ENCODE measurements around the gene SNX1. TPM values are rescaled to one million over a fixed set of nuclear protein-coding genes. Genes with fewer than 3 reads are reported as not detected.
"Not testable (repeated sequence)": the region's sequence is repeated elsewhere in the genome, so short reads cannot be mapped to it uniquely, and the experiment has no call there.

SNX1 gene
- total RNA-seq, 1 experiment from 2014 or later: 36.7 TPM

GRCh38 chr15:64112904-64113303 lies 17.1 kb downstream of the SNX1 start:
- no peak for DNase-seq (ENCODE audit: low spot score)

DNA sequence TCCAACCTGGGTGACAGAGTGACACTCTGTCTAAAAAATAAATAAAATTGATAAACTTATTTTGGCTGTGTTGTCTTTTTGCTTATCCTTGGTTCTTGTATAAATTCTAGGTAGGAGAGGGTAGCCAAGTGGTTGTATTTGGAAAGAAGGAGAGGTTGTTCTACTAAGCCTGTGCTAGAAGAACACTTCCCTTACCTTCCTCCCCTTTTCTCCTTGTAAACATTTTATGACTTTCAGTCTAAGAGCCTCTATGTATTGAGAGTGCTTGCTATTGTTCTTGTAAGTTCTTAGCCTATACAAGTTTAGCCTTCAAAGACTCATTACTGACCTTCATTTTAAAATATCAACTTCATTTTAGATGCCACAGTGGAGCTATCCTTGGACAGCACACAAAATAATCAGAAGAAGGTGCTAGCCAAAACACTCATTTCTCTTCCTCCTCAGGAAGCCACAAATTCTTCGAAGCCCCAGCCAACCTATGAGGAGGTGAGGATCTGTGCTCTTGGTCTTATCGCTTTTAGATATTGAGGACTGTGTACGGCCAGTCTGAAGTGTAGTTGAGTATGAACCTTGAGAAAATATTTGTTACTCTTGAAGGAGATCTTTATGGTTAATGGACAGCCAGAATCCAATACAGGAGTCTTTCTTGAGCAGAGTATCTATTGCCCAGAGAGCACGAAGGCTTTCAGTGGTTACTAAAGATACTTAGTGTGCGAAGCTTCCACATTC lies 22.1 kb downstream of the SNX1 start:
- no peak for DNase-seq (ENCODE audit: low spot score)

DNA sequence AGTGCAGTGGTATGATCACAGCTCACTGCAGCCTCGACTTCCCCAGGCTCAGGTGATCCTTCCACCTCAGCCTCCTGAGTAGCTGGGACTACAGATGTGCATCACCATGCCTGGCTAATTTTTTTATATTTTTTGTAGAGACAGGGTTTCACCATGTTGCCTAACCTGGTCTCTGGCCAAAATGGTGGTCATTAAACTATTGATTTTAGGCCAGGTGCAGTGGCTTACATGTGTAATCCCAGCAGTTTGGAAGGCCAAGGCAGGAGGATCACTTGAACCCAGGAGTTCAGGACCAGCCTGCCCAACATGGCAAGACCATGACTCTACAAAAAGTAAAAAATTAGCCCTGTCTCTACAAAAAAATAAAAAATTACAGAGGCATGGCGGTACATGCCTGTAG lies 24.5 kb downstream of the SNX1 start:
- DNase-seq (ENCODE audit: low spot score): not testable (repeated sequence)

DNA sequence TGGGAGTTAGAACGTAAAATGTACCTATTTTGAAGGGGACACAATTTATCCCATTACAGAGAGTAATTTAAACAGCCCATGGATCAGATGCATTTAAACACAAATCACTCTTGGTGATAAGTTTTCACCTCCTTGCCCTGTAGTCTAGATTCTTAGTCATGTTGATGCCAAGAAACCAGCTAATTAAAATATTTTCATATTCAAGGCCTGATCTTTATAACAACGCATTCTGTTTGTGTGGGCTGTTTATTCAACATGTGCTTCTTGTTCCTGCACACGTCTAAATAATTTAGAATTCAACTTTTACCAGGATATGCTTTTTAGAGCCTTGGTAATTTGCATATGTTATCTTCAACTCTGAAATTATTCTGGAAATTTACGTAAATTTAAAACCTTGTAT lies 25.8 kb downstream of the SNX1 start:
- no peak for DNase-seq (ENCODE audit: low spot score)

GRCh38 chr15:64122444-64122843 lies 26.7 kb downstream of the SNX1 start:
- no peak for DNase-seq (ENCODE audit: low spot score)

DNA sequence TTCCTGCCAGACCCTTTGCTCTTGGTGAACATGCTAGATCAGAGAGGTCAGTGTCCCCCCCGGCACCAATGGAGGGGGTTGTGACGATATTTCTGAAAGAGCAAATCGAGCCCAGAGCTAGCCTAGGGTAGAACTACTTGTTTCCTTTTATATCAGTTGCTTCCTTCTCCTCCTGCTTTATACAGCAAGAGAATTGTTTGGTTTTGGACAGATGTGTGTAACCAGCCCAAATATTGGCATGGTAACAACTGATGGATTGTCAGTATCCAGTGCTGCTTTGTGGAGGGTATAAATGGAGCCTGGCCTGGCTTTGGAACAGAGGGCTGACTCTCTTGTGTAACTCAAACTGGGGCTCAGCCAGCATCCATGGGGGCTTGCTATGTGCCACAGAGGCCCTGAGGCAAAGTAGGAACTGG lies 27.2 kb downstream of the SNX1 start:
- DNase-seq (ENCODE audit: low spot score): no peak

DNA sequence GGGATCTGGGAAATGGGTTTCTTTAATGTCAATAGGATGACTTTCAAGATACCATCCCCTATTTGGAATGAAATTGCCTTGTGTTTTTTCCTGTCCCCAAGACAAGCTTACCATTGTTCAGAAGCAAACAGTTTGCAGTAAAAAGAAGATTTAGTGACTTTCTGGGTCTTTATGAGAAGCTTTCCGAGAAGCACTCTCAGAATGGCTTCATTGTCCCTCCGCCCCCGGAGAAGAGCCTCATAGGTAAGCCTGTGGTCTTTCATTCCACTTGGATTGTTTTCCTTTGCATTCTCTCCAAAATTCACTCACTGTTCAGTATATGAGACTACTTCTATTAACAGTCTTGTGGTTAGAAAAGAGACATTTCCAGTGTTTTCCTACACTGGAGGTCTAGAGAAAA lies 30.2 kb downstream of the SNX1 start:
- DNase-seq (ENCODE audit: low spot score): no peak

GRCh38 chr15:64127521-64128270 lies 31.9 kb downstream of the SNX1 start:
- DNase-seq (ENCODE audit: low spot score): no peak

- no peak for DNase-seq (ENCODE audit: low spot score)
Measured at GRCh38 chr15:64130159-64130558, 34.4 kb downstream of the SNX1 start.

GRCh38 chr15:64131547-64131946 lies 35.8 kb downstream of the SNX1 start:
- no peak for DNase-seq (ENCODE audit: low spot score)

- no peak for DNase-seq (ENCODE audit: low spot score)
Measured at GRCh38 chr15:64132217-64132616, 36.4 kb downstream of the SNX1 start.

DNA sequence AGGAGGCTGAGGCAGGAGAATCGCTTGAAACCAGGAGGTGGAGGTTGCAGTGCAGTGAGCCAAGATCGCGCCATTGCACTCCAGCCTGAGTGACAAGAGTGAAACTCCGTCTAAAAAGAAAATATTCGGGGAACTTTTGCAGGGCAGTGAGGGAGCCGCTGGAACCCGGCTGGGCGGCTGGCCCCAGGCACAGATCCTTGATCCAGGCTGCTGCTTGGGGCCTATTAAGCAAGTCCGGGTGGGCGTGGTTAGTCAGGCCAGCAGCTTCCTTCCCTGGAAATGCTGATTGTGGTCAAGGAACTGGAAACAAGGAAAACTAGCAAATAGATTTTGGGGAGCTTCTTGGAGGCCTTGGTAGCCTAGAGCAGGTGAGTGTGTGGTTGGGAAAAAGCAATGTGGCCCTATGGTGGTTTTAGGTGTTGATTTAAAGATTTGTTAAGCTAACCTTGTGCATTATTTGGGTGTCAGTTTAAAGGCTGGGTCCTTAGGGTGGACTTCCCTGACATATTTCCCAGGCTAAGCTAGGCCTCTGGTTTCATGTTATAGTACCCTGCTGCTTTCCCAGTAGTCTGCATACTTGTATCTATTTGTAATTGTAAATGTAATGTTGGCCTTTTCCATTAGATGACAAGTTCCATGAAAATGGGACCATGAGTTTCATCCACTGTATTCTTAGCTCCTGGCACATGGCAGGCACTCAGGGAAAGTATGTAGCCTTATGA lies 38.0 kb downstream of the SNX1 start:
- no peak for DNase-seq (ENCODE audit: low spot score)

- peak; percentile 35 for DNase-seq (ENCODE audit: low spot score)
Measured at GRCh38 chr15:64134345-64134829, 38.6 kb downstream of the SNX1 start.

- DNase-seq (ENCODE audit: low spot score): no peak
Measured at GRCh38 chr15:64136347-64136746, 40.6 kb downstream of the SNX1 start.

DNA sequence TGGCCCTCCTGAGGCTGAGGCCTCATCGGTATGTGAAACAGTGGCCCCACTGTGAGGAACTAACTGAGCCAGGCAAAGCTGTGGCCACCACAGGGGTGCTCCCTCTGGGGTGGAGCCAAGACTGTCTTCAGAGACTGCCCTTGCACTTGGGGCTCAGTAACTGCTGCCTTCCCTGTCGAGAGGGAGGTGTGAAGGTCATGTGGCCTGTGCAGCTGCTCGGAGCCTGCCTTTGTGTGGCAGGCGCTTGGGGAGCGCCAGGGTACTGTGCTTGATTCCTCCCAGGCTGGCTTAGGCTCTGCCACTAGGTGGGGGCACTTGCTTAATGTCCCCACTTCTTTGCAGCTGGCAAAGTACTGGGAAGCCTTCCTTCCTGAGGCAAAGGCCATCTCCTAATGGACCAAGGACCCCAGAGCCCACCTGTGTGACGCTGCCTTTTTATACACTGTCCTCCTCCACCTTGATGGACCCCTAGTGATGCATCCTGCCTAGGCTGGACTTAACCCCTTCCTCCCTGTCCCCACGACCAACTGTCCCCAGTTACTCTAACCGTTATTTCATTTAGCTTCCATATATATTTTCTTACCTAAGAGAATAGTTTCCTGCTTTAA lies 41.5 kb downstream of the SNX1 start:
- no peak for DNase-seq (ENCODE audit: low spot score)

DNA sequence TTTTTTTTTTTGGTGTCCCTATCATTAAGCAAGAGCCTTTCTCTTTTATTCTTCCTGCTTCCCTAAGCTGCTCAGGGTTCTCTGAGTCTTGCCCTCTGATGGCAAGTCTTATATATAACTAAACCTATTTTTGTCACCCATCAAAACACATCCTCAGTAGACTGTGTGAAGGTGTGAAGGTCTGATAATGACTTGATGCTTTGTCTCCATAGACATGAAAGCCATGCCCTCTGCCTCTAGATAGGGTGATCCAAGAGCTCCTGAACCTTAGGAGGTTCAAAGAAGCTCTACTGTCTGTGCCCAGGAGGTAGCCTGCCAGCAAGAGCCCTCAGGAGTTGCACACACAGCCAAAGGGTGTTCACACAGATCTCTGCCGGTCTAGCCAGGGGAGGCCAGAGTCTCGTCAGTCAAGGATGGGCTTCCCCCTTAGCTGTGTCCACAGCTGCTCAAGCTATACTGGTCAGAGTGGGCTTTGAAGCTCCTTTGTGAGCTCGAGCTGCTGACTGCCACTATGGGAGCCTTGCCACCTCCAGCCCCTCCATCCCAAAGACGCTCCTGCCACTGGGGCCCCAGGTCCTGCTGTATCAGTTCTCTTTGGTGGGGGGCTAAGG lies 42.7 kb downstream of the SNX1 start:
- DNase-seq (ENCODE audit: low spot score): no peak

DNA sequence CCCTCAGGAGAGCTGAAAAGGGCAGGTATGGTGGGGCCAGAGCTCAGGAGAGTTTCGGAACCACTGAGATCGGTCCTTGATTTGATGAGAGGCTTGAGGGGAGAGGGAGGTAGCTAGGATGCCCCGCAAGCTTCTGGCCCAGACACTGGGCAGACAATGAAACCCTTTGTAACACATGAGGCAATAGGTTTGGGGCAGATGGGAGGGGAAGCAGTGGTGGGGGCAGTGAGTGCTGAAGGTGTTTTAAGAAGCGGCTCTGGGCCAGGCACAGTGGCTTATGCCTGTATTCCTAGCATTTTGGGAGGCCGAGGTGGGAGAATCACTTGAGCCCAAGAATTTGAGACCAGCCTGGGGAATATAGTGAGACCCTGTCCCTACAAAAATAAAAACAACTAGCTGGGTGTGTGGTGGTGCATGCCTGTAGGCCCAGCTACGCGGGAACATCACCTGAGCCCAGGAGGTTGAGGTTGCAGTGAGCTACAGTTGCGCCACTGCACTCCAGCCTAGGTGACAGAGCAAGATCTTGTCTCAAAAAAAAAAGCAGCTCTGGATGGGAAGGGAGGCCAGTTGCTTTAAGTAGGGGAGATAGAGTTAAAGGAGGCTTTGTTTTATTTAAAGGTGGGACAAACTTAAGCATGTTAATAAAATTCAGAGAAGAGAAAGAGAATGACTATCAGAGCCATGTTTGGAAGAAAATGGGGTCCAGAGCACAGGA lies 46.2 kb downstream of the SNX1 start:
- no peak for DNase-seq (ENCODE audit: low spot score)

GRCh38 chr15:64143276-64143675 lies 47.5 kb downstream of the SNX1 start:
- no peak for DNase-seq (ENCODE audit: low spot score)

DNA sequence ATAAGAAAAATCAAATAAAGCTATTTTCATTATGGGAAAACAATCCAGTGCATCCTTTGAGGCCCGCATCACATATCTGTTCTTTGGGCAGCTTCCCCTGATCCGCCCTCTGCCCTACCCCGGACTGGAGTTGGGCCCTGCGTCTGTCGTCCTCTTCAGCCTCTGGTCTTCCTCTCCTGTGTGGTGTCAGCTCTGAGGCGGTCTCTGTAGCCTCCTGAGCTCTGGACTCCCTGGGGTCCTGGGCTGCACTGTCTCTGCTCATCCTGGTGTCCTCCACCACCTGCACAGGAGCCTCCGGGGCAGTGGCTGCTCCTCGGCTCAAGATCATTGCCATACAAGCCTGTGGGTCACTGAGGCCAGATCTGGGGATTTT lies 48.4 kb downstream of the SNX1 start:
- no peak for DNase-seq (ENCODE audit: low spot score)

DNA sequence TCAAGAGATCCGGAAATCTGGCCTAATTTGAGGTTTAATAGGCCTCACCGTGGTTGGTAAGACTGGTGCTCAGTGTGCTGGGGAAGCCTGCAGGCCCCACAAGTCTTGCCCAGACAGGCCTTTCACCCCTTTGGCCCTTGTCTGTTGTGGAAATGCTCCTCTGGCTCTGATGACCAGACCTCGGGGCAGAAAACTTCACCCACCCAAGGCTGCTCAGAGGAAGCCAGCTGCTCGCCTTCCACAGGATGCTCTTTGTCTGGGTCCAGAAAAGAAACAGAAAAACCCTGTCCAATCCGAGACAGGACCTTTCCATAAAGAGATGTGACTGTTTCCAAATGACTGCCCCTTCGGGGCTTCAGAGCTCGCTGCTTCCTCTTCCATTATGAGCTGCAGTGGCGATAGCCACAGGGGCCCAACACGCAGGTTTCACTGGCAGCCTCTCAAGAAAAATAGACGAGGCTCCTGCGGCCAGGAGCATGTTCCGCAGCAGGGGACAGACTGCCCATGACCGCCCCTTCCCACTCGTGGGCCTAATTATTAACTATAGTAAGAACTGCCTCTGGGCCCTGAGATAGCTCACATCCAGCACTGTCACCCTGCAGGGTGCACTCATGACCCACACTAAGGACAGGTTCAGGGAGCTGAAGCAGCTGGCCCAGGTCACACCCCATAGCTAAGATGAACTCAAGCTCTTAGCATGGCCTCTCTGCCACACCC lies 48.9 kb downstream of the SNX1 start:
- DNase-seq (ENCODE audit: low spot score): no peak
